Measurements from ENCODE around the gene CFAP46.

Gene CFAP46

GRCh38 chr10:132879408-132880127, 62.8 kb downstream of the CFAP46 start:
- no peak for DNase-seq

- DNase-seq, result no peak
Measured at GRCh38 chr10:132878730-132879407, 63.5 kb downstream of the CFAP46 start.

GRCh38 chr10:132878091-132878729, 64.2 kb downstream of the CFAP46 start:
- DNase-seq, result no peak

- no peak for DNase-seq
Measured at GRCh38 chr10:132877473-132877872, 64.9 kb downstream of the CFAP46 start.

- DNase-seq, result no peak
Measured at GRCh38 chr10:132876993-132877431, 65.4 kb downstream of the CFAP46 start.

GRCh38 chr10:132876131-132876860, 66.1 kb downstream of the CFAP46 start:
- no peak for DNase-seq

- no peak for DNase-seq
Measured at GRCh38 chr10:132875435-132875834, 66.9 kb downstream of the CFAP46 start.

- DNase-seq, result no peak
Measured at GRCh38 chr10:132873395-132873794, 69.0 kb downstream of the CFAP46 start.

GRCh38 chr10:132872658-132873057, 69.7 kb downstream of the CFAP46 start:
- DNase-seq, result no peak

- DNase-seq, result no peak
Measured at GRCh38 chr10:132870426-132870825, 71.9 kb downstream of the CFAP46 start.

- no peak for DNase-seq
Measured at GRCh38 chr10:132869621-132870020, 72.7 kb downstream of the CFAP46 start.

GRCh38 chr10:132868995-132869394, 73.4 kb downstream of the CFAP46 start:
- no peak for DNase-seq

GRCh38 chr10:132867801-132868644, 74.3 kb downstream of the CFAP46 start:
- DNase-seq, result no peak

- no peak for DNase-seq
Measured at GRCh38 chr10:132866601-132867381, 75.6 kb downstream of the CFAP46 start.

- DNase-seq, result no peak
Measured at GRCh38 chr10:132865851-132866600, 76.3 kb downstream of the CFAP46 start.

- no peak for DNase-seq
Measured at GRCh38 chr10:132865171-132865631, 77.2 kb downstream of the CFAP46 start.

GRCh38 chr10:132862485-132863420, 79.6 kb downstream of the CFAP46 start:
- no peak for DNase-seq

GRCh38 chr10:132861884-132862461, 80.4 kb downstream of the CFAP46 start:
- DNase-seq, result no peak

- no peak for DNase-seq
Measured at GRCh38 chr10:132861116-132861691, 81.2 kb downstream of the CFAP46 start.
